Right ventricle myocardium inferior (tissue), 1 donor: Measurements from ENCODE around the gene TOMM34. TPM values are rescaled to one million over a fixed set of nuclear protein-coding genes. Genes with fewer than 3 reads are reported as not detected.
A peak's percentile ranks its signal among the peaks of the same experiment; 100 is the strongest.

Experiments
- ATAC-seq: fragments of 200-7000 bp; cut with Tn5 transposase; one replicate; pipeline ENCODE4 v1.9.1; 2020; ENCODE audit warnings: mild to moderate bottlenecking, moderate library complexity
- DNase-seq: peaks from one replicate; pipeline ENCODE4 v3.0.0; 2021; ENCODE audit errors: missing footprints
- intact Hi-C: fragments of 100-400 bp; cut with DNase I; formaldehyde crosslinking; loops from one replicate; pipeline ENCODE4 v1.11.0; 2022
- total RNA-seq: library from RNA; stranded (reverse); fragmentation: NEBNext Ultra II Directional; extraction: Animal tissue kit (Norgen Biotek cat#: 25700); gene quantifications from one replicate; pipeline ENCODE4 v1.2.1, GENCODE V29; 2021
- donor health status: DM: no; HTN: yes; CAD: no; lungs with severe emphysema.

The TOMM34 gene
- total RNA-seq, 1 donor from 2014 or later, result 10.3 TPM

GRCh38 chr20:44943828-44944227 lies 16.4 kb downstream of the TOMM34 start:
- intact Hi-C loops, result no loop called here
- DNase-seq, result no peak
- ATAC-seq, result no peak

GRCh38 chr20:44942264-44942973 lies 17.8 kb downstream of the TOMM34 start:
- DNase-seq (no peak), ATAC-seq (no peak)
- intact Hi-C loops, result no loop called here

DNA sequence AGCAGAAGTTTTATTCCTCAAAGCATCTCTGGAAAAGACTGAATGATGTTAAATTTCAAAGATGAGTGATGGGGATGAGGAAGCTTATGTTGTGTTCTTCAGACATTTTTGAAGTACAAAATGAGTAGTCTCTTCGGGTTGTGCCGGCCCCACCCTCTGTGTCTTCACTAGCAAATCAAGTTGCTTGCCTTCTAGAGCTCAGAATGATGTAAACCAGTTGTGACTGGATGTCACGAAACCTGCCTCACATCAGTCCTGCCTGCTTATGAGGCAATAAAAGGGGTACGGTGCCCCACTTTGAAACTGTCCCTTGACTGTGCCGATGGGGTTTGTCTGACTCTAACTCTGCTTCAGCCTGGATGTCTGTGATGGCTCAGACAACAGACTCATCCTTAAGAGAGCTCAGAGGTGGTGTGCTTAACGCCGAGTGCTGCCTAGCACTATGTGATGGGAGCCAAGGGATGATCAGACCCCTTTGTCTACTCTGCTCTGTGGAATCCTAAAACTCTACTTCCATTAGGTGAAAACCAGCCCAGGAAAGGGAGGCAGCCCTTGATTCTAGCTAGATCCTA lies 19.0 kb downstream of the TOMM34 start:
- intact Hi-C loops, result no loop called here
- DNase-seq (no peak), ATAC-seq (no peak)

- DNase-seq, result no peak
Measured at GRCh38 chr20:44938637-44939036, 21.6 kb downstream of the TOMM34 start.

DNA sequence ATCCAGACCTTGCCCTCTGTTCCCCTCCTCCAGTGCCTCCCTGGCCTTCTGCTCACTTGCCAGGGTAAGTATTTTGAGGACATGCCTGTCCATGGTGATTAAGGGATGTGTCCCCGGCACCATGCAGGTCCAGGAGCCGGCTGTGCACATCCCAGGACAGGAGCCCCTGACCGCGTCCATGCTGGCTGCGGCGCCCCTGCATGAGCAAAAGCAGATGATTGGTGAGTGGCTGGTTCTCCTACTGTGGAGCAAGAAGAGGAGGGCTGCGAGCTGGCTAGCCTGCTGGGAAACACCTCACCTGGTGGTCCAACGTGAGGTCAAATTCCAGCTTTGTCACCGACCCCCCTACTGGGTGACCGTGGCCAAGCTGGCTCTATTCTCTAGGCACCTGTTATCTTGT lies 23.7 kb downstream of the TOMM34 start:
- no peak for DNase-seq
- no peak for ATAC-seq
- intact Hi-C loops, result no loop called here

More at GRCh38 chr20:44938637-44939036, 21.6 kb downstream of the TOMM34 start:
- no peak for ATAC-seq
- intact Hi-C loops, result no loop called here

DNA sequence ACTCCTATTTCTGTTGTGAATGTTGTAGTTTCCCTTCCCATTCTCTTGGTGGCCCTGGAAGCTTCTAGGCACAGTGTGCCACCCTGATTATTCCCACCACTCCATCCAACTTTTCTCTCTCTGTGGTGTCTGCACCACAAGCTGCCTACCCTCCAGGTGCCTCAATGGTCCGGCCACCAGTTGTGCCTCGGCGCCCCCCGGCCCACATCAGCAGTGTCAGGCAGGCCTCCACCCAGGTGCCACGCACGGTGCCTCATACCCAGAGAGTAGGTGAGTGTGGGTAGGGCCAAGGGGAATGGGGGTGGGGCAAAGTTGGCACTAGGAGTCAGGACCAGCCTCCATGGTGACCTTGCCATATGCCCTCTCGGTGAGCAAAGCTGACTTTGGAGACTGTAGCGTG lies 27.3 kb downstream of the TOMM34 start:
- ATAC-seq (no peak), DNase-seq (no peak)
- intact Hi-C loops, result no loop called here

GRCh38 chr20:44931911-44932310 lies 28.3 kb downstream of the TOMM34 start:
- no peak for ATAC-seq

DNA sequence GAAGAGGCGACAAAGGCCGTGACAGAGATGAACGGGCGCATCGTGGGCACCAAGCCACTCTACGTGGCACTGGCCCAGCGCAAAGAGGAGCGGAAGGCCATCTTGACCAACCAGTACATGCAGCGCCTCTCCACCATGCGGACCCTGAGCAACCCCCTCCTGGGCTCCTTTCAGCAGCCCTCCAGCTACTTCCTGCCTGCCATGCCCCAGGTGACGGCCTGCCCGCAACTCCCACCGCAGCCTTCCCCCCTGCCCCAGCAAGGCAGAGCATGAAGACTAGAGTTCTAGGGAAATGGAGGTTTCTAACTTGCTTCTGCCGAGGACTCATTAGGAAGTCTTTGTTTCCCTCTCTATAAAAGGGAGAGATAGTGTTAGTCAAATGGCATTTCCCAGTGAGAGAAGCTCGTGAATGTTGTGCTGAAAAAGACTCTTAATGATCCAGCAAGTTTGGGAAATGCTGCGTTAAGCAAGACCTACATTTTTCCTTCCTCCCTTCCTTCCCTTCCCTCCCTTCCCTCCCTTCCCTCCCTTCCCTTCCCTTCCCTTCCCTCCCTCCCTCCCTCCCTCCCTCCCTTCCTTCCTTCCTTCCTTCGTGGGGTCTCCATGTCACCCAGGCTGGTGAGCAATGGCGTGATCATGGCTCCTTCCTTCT lies 29.6 kb downstream of the TOMM34 start:
- DNase-seq (no peak), ATAC-seq (no peak)
- intact Hi-C loops, result no loop called here

More at GRCh38 chr20:44931911-44932310, 28.3 kb downstream of the TOMM34 start:
- intact Hi-C loops, result no loop called here
- DNase-seq, result no peak

- DNase-seq (no peak), ATAC-seq (no peak)
- intact Hi-C loops, result no loop called here
Measured at GRCh38 chr20:44928595-44928994, 31.6 kb downstream of the TOMM34 start.

- intact Hi-C loops, result no loop called here
- no peak for ATAC-seq
- no peak for DNase-seq
Measured at GRCh38 chr20:44924541-44924940, 35.7 kb downstream of the TOMM34 start.

DNA sequence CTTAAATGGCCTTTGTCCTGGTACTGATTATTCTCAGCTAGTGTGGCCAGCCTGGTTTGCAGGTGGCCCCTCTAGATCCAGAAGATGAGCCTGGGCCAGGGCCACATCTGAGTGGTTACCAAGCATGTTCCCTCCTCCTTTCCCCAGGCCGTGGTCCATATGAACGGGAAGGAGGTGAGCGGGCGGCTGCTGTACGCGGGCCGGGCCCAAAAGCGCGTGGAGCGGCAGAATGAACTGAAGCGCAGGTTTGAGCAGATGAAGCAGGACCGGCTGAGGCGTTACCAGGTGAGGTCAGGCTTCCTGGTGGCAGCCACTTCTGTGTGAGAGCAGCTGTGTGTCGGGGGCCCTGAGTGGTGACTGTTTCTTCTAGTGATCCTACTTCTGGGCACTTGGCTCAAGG lies 38.8 kb downstream of the TOMM34 start:
- DNase-seq (no peak), ATAC-seq (no peak)
- intact Hi-C loops, result no loop called here

- no peak for ATAC-seq
- DNase-seq, result no peak
- intact Hi-C loops, result no loop called here
Measured at GRCh38 chr20:44918761-44919160, 41.4 kb downstream of the TOMM34 start.

DNA sequence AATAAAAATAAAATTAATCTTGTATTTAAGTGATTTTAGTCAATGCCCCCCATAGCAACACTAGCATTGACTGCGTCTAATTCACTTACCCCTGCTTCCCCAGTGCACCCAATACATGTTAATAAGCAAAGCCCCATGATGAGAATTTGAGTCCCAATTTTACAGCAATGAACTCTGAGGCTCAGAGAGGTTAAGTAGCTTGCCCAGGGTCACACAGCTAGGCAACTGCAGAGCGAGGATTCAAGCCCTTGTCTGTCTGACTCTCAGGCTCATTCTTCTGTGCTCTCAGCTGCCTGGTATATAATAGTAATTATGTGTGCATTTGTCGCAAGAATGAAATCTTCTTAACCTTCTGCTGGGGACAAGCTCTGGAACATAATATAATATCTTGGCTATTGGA lies 41.9 kb downstream of the TOMM34 start:
- DNase-seq, result no peak
- no peak for ATAC-seq
- intact Hi-C loops, result no loop called here

DNA sequence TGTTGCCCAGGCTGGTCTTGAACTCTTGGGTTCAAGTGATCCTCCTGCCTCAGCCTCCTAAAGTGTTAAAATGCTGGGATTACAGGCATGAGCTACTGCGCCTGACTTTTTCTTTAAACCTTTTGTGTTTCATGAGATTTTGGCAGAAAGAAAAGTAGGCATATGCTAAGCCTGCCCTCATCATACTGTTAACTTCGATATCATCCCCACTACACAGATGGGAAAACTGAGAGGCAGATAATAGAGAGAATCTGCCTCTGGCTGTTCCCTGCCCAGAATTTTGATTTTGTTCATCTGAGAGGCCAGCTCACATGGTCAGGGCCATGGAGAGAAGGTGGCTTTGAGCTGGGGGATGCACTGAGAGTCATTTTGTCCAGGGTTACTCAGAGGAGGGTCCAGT lies 42.8 kb downstream of the TOMM34 start:
- intact Hi-C loops, result no loop called here
- no peak for ATAC-seq
- DNase-seq, result no peak

- no peak for ATAC-seq
- intact Hi-C loops, result no loop called here
- DNase-seq, result no peak
Measured at GRCh38 chr20:44916586-44916985, 43.6 kb downstream of the TOMM34 start.

- intact Hi-C loops, result no loop called here
- DNase-seq, result no peak
- ATAC-seq, result no peak
Measured at GRCh38 chr20:44914924-44915323, 45.3 kb downstream of the TOMM34 start.

DNA sequence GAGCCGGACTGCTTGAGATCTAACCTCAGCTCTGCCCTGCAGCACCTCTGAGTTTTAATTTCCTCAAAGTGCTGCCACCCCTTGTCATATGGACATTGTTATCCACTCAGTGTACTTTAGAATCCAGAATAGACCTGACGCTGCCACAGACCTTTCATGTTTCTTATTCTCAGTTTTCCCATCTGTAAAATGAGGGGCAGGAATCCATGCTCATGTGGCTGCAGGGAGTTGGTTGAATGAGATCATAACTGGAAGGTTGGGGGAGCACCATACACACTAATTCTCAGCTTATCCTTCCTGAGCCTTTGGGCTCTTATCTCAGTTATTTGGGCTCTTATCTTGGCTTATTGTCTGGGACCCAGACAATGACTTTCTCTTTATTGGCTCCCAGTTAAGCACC lies 48.0 kb downstream of the TOMM34 start:
- intact Hi-C loops, result no loop called here
- DNase-seq, result no peak
- no peak for ATAC-seq

- intact Hi-C loops, result no loop called here
- ATAC-seq, result no peak
- peak; percentile 63 for DNase-seq
Measured at GRCh38 chr20:44911264-44911921, 48.8 kb downstream of the TOMM34 start.

DNA sequence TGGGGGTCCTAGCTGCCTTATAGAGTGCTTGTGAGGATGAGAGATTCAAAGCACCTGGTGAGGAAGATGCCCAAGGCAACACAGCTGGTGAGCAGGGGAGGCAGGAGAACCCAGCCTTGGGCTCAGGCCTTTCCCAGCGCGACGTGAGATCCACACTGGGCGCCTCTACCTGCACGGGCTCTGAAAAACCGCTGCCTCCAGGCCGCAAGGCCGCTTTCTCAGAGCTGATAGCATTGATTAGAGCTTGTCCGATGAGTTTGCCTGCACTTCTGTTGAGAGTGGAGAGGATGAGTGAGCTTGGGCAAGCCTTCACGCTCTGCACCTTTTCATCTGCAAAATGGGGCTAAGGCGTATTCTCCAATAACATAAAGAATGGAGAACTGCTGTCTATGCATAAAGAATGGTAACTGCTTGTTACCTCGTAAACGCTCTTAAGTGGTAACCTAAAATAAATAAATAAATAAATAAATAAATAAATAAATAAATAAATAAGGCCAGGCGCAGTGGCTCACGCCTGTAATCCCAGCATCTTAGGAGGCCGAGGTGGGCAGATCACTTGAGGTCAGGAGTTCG lies 49.4 kb downstream of the TOMM34 start:
- DNase-seq, result no peak
- intact Hi-C loops, result no loop called here
- no peak for ATAC-seq
